Sigmoid colon (tissue), 3 donors: ENCODE measurements around the gene PCYT1A.

Source experiments
- CTCF ChIP-seq, 4 experiments: fragments of 450-650 bp in 3 of 4; fragments of 200-600 bp in 1 of 4; IDR thresholded peaks; one replicate each; pipeline ENCODE4 v1.5.1; 2016 to 2019; ENCODE audit warnings: antibody characterized with exemption in 4 of 4, mild to moderate bottlenecking in 3 of 4, moderate library complexity in 2 of 4
- POLR2A ChIP-seq, 2 donors: fragments of 450-650 bp; IDR thresholded peaks; one replicate each; pipeline ENCODE4 v1.6.1; 2016; ENCODE audit warnings: antibody characterized with exemption in 2 of 2, mild to moderate bottlenecking in 2 of 2, moderate library complexity in 2 of 2

- no peak for TF ChIP-seq CTCF (IDR thresholded peaks at IDR 0.05)
- TF ChIP-seq POLR2A (IDR thresholded peaks at IDR 0.05): no peak
Measured at GRCh38 chr3:196315821-196316220, 28.3 kb upstream of the PCYT1A start.
